ENCODE measurements around the gene WDFY4.

DNA sequence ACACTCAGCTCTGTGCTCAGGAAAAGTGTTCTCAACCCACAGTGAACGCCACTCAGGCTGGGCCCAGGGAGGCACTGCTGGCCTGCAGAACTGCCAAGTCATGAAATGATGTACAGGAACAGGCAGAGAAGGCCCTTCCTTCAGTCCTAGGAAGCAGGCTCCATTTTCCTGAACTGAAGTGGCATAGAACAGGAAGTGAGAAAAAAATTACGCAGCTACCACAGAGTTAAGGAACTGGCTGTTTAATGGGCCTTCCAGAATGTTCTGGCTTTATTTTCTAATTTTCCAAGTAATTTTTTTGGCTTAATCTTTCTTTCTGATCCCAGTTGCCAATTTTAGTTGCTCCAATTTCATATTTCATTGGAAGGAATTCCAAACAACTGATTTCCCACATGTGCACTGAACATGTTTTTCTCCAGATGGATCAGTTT is 215.7 kb downstream of the WDFY4 start:
- no peak for TF ChIP-seq EZH2 (IDR thresholded peaks at IDR 0.05; ENCODE audit: low read depth)
- TF ChIP-seq, protein P1, sequence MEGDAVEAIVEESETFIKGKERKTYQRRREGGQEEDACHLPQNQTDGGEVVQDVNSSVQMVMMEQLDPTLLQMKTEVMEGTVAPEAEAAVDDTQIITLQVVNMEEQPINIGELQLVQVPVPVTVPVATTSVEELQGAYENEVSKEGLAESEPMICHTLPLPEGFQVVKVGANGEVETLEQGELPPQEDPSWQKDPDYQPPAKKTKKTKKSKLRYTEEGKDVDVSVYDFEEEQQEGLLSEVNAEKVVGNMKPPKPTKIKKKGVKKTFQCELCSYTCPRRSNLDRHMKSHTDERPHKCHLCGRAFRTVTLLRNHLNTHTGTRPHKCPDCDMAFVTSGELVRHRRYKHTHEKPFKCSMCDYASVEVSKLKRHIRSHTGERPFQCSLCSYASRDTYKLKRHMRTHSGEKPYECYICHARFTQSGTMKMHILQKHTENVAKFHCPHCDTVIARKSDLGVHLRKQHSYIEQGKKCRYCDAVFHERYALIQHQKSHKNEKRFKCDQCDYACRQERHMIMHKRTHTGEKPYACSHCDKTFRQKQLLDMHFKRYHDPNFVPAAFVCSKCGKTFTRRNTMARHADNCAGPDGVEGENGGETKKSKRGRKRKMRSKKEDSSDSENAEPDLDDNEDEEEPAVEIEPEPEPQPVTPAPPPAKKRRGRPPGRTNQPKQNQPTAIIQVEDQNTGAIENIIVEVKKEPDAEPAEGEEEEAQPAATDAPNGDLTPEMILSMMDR (conservative IDR thresholded peaks at IDR 0.05): no peak

Data from PC-9 (cell line).